NOMO-1 treated with DMSO at 0.1 percent for 48 hours (cell line): ENCODE data around the gene CARD9.
A peak's percentile ranks its signal among the peaks of the same experiment; 100 is the strongest.
"Not testable (repeated sequence)": the region's sequence is repeated elsewhere in the genome, so short reads cannot be mapped to it uniquely, and the experiment has no call there.

Experiments
- DNase-seq: peaks from one replicate; lab custom pipeline; 2025; ENCODE audit not compliant: unreplicated experiment; lab: John Stamatoyannopoulos, UW

The CARD9 gene

GRCh38 chr9:136373300-136374182, at the start of gene CARD9:
Gene CARD9 (minus strand): TSS chr9:136373669. CDS start chr9:136372078, 1,591 bp downstream.
- DNase-seq, result peak; percentile 87

DNA sequence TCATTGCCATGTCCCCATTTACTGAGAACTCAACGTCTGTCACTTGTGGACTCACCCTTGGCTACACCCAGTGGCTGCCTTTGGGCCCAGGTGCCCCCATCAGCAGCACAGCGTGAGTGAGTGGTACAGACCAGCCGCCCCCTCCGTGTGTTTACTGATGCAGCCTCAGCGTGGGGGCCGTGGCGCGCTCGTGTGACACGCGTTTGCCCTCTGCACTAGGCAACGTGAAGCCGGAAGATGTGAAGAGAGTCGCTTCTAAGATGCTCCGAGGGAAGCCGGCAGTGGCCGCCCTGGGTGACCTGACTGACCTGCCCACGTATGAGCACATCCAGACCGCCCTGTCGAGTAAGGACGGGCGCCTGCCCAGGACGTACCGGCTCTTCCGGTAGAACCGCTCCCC, 49.4 kb upstream of the CARD9 start:
- DNase-seq, result no peak

- DNase-seq, result no peak
These were observed 48.3 kb upstream of the CARD9 start for GRCh38 chr9:136421791-136422190.

DNA sequence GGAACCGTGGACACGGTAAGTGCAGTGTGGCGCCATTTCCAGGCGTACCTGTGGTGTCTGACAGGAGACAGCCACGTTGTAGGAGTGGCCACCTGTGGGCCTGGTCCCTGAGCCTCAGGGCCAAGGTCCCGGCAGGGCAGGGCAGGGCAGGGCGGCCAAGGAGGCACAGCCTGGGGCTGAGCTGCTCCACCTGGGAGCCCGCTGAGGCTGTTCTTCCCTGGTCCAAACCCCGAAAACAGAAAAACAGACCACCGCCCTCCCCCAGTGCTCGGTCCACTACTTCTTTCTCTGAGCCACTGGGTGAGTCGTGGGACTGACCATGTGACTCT, 45.6 kb upstream of the CARD9 start:
- DNase-seq, result no peak

- no peak for DNase-seq
These were observed 45.0 kb upstream of the CARD9 start for GRCh38 chr9:136418182-136419091.

GRCh38 chr9:136416914-136417313, 43.4 kb upstream of the CARD9 start:
- DNase-seq, result no peak

- no peak for DNase-seq
These were observed 43.0 kb upstream of the CARD9 start for GRCh38 chr9:136416427-136416826.

GRCh38 chr9:136412962-136413361, 39.5 kb upstream of the CARD9 start:
- DNase-seq, result no peak

GRCh38 chr9:136411378-136411777, 37.9 kb upstream of the CARD9 start:
- DNase-seq, result no peak

DNA sequence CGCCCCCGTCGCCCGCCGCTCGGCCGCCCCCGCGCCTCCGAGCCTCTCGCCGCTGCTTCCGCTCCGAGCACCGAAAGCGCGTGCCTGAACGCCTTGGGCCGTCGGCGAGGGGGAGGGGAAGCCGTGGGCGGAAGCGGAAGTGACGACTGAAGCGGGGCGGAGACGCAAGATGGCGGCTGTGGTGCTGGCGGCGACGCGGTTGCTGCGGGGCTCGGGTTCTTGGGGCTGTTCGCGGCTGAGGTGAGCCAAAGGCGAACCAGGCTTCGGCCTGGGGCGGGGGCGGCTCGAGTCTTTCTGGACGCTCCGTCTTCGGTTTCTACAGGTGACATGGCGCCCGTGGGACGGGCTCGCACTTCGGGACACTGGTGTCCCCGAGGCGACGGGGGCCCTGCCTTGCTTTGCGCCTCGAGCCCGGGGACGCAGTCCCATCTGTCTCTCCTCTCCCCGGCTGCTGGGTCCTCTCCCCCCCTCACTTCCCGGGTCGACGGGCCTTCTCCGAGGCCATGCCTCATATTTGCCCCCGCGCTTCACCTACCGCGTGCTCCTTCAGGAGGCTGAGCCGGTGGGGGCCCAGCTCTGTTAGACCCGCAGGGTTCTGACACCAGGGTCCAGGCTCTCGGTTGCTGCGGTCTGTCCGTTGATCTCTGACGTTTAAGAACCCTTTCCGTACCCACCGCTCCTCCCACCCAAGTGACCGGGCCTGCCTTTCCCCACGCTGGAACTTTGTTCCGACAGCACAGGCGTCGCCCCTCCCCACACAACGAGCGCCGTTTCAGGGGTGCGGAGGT, 37.2 kb upstream of the CARD9 start, which contains the start of the genes ENTR1 and PMPCA:
Gene ENTR1 (minus strand): TSS at position 115 of the 788 bp plus-strand sequence. CDS start 217 bp downstream, outside the sequence.
Gene PMPCA (plus strand): TSS at position 159 of the 788 bp plus-strand sequence. CDS start 11 bp downstream, at position 170.
- DNase-seq, result peak; percentile 90

DNA sequence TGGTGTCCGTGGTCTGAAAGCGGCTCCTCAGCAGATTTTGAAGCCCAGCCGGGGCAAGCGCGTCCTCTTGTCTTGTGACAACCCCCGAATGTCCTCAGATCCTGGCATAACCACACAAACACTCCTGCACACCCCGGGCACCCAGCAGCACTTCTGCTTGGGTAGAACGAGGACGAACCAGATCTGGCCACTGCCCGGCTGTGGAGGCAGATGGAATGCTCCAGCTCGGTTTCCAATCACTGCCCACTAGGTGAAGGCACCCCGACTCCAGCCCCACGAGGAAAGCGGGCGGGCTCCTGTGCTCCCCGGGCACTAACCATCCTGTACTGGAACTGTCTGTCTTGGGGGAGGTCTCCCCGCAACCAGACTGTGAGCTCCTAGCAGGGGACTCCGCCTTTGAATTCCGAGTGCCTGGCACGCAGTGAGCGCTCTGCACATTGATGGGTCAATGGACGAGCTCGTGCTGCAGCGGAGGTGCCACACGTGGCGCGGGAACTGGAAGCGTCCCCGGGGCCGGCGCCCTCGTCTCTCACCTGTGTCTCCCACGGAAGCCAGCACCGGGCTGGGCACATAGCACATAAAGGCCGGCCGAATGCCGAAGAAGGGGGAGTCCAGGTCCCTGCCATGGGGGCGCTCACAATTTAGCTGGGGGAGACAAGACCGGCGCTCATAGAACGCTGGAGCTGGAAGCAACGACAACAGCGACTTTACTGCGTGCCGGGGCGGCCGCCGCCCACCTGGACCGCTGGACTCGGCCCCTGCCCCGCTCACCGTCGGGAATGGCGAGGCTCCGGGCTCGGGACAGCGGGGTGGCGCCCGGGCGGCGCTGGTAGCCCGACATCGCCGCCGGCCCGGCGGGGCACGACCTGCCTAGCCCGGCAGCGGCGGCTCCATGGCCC, 36.3 kb upstream of the CARD9 start:
- DNase-seq, result peak; percentile 28

GRCh38 chr9:136407911-136408310, 34.4 kb upstream of the CARD9 start:
- no peak for DNase-seq

- DNase-seq, result not testable (repeated sequence)
These were observed 33.6 kb upstream of the CARD9 start for GRCh38 chr9:136407061-136407460.

DNA sequence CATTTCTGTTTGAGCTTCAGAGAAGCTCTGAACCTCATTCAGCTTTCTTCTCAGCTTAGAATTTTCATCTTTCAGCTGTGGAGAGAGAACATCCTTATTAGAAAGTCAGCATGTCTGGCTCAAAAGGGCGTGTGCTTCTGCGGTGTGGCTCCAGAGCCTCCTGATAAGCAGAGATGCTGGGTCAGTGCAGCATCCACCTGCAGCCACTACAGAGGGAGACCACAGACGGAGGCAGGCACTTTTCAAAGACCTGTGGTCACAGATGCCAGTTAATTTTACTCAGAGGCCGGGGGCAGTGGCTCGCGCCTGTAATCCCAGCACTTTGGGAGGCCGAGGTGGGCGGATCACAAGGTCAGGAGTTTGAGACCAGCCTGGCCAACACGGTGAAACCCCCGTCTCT, 32.4 kb upstream of the CARD9 start:
- DNase-seq, result not testable (repeated sequence)

DNA sequence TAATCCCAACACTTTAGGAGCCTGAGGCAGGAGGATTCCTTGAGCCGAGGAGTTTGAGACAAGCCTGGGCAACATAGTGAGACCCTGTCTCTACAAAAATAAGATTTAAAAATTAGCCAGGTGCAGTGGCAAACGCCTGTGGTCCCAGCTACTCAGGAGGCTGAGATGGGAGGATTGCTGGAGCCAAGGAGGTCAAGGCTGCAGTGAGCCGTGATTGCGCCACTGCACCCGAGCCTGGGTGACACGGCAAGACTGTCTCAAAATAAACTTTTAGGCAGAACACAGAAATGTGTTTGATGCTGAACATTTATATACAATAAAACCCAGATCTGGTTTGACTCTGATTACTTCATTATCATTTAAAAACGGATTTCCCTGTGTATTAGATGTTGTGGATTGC, 32.0 kb upstream of the CARD9 start:
- DNase-seq, result no peak

DNA sequence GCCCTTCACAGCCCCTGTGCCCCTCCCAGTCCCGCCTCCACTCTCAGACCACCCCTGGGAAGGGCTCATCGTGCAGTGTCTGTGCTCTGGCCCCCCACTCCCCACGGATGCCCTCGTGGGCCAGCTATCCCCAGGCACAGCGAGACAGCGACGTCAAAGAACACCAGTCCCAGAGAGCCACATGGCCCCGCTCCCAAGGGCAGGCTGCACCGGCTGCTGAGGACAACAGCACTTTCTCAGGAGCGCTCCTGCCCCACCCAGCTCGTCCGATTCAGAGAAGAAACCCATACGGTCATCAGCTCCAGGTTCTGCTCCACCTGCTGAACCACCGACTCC, 31.3 kb upstream of the CARD9 start:
- DNase-seq, result no peak

DNA sequence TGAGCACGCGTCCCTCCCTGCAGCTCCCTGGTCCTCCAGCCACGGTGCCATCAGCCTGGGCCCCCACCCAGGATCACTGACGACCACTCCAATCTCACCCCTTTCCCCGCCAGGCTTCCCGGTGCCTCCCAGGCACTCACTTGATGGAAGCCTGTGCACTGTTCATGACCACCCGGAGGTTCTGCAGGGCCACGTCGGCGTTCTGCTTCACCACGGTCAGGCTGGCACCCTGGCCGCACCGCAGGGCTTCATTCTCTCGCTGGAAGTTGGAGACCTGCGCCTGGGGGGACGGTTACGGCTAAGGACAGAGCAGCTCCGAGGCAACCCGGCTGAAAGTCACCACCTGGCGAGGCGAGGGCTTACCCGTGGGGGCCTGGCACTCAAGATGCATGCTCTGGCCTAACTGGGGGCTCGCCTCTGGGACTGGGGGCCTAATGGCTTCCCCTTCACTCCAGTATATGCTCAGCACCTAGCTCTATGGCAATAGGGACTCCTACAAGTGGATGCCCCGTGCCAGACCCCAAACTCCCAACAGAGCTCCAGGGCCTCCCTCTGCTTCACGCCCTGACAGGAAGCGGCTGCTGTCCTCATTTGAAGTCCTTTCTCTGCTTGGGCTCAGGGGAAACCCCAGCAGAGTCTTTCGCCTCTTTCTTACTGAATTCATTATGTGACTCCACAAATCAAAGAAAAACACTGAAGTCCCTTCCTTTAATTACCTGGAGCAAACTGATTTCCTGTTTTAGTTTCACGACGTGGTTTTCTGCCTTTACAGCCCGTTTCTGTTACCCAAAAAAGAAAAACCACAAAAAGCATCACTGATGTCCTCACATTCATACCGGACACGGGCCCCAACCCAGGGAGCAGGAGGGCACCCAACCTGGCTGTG, 30.7 kb upstream of the CARD9 start:
- peak; percentile 65 for DNase-seq

GRCh38 chr9:136403538-136403914, 30.1 kb upstream of the CARD9 start:
- no peak for DNase-seq

GRCh38 chr9:136402067-136402466, 28.6 kb upstream of the CARD9 start:
- no peak for DNase-seq
